Renal cortical epithelial cell (primary cell): ENCODE measurements around the gene NT5C1A. TPM values are rescaled to one million over a fixed set of nuclear protein-coding genes. Genes with fewer than 3 reads are reported as not detected.

ENCODE experiments used
- DNase-seq: peaks from one replicate; pipeline ENCODE4 v3.0.0-alpha.2; 2011; ENCODE audit warnings: low read depth
- total RNA-seq: library from RNA; depleted of rRNA; stranded (reverse); fragments of >200 nt; gene quantifications from 2 replicates; pipeline ENCODE4 v1.2.3, GENCODE V29; 2014

The NT5C1A gene
- total RNA-seq, 1 donor from 2014 or later, result 0.94 TPM

DNA sequence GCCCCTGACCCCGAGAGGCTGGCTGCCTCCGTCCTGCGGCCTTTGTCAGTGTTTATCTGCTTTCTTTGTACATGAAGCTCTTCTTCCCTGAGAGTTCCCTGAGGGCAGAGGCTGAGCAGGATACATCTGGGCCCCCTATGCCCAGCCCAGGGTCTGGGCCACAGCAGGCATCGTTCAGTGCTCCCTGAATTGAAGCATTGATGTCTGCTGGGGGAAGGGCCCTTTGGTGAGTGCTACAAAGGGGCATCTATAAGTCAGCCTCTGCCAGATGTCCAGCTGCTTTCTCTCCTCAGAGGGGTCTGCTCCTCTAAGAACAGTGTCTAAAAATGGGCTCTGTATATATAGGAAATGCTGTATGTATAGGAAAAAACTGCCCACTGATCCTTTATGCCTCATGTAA, 34.5 kb downstream of the NT5C1A start:
- DNase-seq, result no peak

DNA sequence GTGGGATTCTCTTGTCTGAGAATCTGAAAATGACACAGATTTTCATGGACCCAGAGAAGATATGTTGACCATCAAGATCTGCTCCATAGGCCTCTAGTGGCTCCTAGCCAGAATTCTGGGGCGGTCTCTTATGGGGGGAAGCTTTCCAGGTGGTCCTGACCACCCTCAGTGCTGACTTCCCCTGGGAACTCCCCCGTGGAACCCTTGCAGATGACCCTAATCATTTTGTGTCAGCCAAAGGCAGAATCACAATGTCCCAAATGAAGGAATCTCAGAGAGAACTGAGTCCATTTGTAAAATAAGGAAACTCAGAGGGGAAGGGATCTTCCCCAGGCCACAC, 36.1 kb downstream of the NT5C1A start:
- DNase-seq, result no peak

DNA sequence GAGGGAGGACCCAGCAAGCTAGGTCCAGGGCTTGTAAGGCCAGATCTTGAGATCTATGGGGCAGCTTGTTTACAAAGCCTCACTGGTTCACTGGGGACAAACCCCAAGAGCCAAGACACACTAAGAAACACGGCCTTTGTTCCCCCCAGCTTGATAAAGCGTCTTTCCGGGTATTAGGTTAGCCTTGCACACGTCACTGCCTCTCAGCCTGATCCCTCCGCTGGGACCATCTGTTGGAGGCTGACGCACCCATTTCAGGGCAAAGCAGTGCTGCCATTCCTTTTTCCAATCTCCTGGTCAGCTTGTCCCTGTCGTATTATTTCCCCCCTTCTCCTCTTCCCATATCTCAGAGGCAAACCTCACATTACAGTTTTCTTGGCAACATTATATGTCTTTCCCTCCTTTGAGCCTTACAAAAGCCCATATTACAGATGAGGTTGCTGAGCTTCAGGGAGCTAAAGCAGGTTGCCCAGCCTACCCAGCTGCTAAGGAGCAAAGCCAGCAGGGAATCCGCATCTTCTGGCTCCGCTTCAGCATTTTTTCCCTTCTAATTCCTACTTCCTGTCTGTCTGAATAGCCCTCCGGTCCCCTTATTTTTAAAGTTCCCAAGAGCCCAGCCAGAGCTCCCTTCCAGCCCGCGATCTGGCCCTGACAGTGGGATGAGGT, 36.6 kb downstream of the NT5C1A start:
- no peak for DNase-seq

DNA sequence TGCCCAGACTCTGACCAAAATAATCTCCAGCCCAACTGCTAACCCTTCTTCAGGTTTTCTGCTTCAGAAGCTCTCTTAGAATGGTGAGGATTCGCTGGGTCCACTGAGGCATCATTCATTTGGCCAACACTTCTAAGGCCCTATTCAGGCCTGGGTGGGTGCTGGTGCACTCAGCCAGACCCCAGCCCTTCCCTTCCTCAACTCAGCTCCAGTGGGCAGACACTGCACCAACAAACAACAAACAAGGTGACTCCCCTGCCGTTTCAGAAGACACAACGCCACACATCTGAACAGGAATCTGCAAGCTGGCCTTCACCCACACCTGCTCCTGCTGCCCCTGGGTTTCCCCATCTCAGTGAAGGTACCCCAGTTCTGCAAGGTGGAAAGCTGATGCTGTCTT, 38.5 kb downstream of the NT5C1A start:
- no peak for DNase-seq

DNA sequence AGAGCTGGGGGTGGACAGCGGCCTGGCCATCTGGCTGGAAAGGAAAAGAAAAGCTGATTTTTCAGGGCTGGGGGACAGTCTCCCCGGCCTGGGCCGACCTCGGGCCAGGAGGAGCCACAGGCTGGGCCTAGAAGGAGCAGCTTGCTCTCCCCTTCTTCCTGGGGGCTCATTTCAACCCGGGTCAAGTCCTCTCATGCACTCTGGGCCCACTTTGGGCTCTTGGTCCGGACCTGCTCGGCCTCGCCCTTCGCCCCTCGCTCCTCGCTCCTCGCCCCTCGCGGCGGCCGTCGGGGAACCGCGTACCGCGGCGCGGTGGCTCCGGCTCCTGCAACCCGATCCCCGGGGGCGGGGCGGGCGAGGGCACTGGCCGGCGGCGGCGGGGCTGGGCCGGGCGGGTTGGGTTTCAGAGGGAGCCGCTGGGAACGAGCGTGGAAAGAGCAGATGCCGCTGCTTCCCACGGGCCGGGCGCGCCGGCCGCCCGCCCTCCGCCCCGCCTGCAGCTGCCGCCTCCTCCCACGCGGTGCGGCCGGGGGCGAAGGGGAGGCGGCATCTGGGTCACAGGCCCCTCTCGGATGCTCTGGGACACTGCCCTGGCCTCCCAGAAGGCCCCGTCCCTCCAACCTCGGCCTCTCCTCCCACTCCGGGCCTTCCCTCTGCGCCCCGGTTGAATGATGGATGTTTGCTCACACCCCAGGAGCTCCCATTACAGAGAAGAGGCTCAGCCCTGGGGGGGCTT, 39.1 kb downstream of the NT5C1A start:
- DNase-seq, result no peak

DNA sequence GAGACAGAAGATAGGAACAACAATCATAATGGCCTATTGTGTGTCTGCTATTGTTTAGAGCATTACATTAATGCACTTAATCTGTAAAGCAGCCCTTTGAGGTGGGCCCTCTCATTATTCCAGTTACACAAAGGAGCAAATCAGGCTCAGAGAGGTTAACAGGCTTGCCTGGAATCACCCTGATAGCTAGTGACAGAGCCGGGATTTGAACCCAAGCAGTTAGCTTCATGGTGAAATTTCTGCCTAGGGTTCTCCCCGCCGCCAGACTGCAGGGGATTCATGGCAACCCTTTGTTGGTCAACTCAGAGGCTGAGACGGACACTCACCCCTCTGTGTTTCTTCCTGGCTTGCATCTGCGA, 39.6 kb downstream of the NT5C1A start:
- no peak for DNase-seq

DNA sequence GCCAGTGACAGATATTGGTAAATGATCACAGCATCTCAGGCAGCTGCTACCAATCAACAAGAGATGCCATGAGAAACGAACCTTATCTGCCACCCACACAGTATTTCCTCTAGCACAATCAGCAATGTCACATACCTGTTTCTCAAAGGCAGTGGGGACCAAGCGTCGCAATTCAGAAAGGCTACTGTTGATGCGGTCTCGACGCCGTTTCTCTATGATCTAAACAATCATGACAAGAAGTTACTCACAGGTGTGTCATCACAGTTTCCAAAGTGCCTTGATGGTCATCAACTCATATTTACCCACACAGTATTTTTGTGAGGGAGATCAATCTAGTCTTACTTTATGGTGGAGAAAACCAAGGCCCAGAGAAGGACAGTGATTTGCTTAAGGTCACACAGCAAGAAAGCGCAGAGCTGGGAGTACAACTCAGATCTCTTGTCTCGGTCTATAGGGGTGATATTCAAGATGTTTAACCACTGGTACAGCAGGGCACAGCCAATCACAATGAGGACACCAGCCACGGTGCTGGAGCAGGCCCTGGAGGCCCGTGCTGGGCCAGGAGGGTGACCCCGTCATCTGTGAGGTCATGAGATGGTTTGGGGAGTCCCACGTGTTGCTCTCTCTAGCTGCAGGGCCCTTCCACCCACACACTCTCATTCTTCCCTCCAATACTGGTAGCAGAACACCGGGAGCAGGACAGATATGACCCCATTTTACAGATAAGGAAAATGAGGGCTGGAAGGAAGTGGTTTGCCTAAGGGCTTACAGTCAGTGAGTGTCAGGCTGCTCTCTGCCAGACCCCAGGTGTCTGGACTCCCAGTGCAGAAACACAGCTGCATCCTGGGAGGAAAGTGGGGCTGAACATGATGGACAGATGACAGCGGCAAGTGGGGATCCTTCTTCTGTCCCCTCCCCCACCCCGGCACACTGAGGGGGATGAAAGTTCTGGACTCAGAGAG, 40.3 kb downstream of the NT5C1A start:
- DNase-seq, result no peak

DNA sequence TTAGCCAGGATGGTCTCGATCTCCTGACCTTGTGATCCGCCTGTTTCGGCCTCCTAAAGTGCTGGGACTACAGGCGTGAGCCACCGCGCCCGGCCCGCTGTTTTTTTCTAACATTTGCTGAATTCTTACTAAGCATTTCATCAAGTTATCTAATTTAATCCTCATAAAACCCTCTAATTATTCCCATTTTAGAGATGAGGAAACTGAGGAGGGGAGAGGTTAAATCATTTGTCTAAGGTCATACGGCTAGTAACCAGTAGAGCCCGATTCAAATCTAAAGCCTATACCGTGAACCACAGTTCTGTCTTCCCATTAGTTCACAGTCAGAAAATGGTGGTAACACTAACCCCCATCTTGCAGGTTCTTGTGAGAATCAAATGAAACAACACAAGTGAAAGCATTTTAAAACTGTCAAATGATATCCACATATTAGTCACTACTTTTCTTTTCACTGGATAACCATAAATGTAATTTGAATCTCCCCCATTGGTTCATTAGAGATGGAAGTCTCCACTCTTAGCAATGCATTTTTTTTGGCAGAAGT, 43.0 kb downstream of the NT5C1A start:
- DNase-seq, result no peak

DNA sequence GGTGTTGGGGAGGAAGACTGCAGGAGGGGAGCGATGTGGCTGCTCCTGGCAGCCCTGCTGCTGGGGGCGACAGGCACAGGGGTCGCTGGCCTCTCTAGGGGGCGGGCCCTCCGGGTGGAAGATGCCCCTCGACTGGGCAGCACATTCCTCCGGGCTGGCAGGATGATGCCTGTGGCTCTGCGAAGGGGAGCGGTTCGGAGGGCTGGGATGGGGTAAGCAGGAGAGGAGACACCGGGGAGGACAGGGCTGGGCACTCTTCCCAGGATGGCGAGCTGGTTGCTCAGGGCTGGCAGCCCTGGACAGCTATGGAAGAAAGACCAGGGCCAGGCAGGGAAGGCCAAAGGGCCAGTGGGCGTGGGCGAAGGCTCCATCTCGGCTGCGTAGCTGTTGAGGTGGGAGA, 45.3 kb downstream of the NT5C1A start:
- DNase-seq, result no peak

DNA sequence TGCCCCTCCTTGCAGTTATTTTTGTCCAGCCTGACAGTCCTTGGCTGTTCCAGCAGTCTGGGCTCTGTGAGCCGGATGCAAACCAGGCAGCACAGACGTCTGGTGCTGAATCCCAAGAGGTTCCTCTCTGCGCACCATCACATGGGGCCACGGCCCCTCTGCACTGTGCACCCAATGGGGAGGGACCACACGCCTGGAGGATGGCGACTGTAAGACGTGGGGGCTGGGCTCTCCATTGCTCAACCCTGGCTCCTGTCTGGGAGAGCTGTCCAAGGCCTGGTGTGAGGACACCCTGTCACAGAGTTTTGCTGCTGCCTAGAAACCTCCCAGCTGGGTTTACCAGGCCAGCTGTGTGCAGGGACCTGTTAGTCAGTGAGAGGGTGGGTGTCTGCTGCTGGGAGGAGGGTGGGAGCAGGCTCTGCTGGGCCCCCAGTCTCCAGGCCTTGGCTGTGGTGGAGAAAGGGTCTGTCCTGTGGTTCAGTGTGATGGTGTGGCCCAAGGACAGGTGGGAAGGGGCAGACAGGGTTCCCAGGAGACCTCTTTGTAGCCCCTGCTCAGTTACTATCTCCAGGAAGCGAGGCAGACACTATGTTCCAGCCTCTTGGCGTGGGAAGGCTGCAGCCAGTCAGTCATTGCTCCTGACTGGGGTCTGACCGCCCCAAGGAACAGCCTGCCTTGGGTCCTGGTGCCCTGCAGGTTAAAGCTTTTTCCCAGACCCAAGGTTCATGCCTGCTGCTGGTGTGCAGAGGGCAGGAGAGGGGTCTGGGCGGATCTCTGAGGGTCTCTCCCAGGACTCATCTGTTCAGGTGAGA, 46.2 kb downstream of the NT5C1A start:
- no peak for DNase-seq

DNA sequence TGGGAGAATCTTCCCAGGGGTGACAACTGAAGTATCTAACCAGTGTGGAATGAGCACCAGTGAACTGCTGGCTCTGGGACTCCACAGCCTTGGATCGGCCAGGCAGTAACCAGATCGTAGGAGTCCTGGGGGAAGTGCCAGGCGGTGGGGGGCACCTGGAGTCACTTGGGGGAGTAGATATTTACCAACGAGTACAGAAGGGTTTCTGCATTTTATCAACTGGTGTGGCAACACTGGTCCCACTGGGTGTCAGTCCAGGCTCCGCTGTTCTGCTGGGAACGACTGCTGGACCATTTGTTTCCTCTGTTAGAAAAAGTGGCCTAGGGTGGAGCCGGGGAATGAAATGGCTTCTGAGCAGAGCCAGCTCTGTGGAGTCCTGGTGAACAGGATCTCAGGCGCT, 46.9 kb downstream of the NT5C1A start:
- DNase-seq, result no peak

DNA sequence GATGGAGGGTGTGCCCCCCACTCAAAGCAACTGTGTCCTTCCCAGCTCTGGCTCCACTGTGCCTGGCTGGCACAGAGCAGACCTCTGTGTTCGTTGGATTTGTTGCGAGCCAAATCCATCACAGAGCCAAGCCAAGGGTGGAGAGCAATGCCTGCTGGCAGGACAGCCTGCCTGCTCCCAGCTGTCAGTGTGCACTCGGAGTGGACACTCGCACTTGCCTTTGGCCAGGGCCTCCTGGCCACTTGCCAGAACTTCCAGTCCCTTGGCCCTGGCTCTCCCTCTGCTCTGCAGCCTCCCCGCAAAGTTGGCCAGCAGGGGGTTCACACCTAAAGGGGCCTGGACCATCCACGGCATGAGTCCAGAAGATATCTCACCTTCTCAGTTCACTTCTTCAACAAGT, 48.9 kb downstream of the NT5C1A start:
- DNase-seq, result no peak

DNA sequence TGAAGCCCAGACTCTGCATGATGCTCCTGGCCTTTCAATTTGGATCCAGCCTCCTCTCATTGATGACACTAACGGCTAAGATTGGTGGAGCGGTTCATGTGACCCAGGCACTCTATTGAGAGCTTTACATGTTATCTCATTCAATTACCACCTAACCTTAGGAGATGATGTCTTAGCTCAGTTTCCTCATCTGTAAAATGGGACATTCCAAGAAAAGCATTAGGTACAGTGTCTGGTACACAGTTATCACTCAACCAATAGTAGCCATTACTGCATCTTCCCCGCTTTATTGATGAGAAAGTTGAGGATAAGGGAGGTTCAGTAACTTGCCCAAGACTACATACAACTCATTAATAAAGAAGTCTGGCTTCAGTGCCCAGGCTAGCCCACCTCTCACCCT, 49.5 kb downstream of the NT5C1A start:
- no peak for DNase-seq

DNA sequence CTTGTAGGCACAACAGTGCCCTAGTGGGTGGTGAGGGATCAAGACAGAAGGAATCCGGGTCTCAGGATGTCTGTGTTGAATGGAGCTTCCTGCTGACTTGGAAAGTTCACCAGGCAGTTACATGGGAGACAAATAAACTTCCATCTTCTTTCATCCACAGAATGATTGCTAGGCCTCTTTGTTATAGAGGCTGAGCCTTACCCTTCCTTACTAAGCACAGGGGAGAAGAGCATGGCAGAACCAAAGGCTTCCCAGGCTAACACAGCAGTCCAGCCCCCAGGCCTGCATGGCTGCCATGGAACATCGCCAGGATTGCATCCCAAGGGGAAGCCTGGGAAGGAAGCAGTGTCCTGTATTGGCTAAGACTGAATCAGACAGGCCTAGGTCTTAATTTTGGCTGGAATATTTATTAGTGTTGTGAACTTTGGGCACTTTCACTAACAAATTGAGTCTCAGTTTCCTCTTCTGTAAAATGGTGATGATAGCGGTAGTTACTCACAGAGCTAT, 51.2 kb downstream of the NT5C1A start:
- DNase-seq, result no peak

DNA sequence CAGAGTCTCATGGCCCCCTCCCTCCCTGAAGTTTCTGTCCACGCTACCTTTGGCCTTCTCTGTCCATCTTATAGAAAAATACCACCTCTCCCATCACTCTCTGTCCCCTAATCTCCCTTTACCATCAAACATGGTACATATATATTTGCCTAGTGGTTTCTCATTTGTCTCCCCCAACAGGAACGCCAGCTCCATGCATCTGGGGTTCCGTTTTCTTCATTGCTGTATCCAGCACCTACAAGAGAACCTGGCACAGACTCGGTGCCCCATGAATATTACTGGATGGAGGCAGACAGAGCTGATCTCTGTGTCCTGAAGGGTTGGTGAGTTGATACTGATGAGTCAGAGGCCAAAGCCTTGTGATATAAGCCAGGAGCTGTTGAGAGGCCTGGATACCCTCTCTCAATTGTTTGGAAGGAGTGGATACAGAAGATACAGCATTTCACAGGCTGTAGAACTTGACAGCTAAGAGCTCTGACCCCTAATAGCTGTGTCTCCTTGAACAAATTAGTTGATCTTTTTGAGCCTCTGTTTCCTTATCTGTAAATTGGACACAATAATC, 54.3 kb downstream of the NT5C1A start:
- no peak for DNase-seq

DNA sequence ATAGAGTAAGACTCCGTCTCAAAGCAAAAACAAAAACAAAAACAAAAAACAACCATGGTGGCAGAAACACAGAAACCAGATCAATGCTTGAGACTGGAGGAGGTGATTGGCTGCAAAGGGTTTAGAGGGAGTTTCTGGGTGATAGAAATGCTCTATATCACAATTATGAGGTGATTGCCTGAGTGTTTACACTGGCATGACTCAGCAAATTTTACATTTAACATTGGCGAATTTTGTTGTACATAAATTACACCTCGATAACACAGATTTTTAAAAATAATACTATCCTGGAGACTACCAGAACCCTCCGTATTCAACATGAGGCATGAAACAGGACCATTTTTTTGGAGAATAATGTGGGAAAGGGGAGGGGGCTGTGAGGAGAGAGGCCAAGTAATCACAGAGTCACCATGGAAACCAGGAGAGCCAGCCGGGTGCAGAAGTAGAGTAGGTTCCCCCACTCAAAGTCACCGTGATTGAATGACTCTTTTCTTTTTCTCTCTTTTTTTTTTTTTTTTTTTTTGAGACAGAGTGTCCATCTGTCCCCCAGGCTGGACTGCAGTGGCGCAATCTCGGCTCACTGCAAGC, 56.7 kb downstream of the NT5C1A start:
- no peak for DNase-seq

DNA sequence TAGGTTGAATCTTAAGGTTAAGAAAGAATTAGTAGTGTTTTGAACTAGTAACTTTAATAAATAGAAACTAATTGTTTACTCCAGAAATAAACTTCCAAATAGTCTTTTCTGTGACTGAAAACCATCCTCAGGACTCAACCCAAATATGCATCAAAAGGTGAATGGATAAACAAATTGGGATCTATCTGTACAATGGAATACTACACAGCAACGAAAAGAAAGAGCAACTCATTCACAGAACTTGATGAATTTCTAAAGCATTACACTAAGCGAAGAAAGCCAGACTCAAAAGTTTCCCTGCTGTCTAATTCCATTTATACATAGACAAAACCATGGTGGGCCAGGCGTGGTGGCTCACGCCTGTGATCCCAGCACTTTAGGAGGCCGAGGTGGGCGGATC, 57.4 kb downstream of the NT5C1A start:
- DNase-seq, result no peak

DNA sequence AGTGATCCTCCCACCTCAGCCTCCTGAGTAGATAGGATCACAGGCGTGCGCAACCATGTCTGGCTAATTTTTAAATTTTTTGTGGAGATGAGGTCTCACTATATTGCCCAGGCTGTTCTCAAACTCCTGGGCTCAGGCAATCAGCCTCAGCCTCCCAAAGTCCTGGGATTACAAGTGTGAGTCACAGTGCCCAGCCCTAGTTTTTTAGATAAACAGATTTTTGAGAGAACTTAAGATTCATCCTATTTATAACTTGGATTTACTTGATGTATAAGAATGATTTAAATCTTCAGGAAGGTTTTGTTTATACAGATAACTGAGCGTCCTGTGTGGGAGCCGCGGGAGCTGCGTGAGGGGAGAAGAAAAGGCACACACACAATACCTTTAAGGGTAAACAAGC, 58.7 kb downstream of the NT5C1A start:
- no peak for DNase-seq

DNA sequence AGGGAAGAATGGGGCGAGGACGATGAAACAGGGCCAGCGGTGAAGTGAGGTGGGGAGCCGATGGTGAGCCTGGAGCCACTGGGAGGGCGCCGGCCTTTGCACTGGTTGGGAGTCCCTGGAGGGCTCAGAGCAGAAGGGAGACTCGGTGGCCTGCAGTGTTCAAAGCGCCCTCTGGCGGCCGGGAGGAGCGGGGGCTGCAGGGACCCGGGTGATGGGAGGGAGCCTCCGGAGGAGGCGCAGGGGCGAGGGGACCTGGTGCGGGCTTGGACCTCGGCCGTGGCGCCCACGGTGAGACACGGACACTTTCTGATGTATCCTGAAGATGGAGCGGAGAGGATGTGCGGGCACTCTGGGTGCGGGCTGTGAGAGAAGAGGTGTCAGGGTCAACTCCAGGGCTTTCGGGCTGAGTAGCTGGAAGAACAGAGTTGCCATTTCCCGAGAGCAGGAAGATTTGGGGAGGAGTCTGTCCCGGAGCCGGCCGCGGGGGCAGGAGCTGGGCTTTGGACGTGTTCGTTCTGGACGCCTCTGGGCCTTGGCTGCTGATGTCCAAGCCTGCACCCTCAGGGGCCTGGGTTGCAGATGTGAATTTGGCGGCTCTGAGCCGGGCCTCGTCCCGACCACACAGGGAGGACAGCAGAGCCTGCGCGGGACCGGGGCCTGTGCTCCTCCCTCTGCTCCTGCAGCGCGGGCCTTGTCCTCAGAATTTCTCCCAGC, 62.1 kb downstream of the NT5C1A start:
- no peak for DNase-seq
